ENCODE measurements around the gene PHGDH.

Gene PHGDH

DNA sequence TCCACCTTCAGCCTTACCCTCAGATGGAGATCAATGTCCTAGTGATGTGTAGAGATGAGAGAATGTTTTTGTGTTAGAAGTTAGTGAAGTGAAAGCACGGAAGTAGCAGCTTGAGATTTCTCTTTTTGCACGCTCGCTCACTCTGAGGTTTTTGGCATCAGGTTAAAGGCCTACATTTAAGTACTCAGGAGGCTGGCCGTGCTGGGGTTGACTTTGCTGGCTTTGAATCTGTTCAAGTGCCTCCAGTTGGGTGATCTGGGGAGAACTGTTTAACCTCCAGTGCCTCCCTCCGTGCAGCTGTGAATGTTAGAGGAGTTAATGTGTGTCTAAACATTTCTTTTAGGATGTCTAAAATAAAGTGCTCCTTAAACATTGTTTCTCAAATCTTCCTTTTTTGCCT lies 13.9 kb downstream of the PHGDH start:
- TF ChIP-seq, protein P1, sequence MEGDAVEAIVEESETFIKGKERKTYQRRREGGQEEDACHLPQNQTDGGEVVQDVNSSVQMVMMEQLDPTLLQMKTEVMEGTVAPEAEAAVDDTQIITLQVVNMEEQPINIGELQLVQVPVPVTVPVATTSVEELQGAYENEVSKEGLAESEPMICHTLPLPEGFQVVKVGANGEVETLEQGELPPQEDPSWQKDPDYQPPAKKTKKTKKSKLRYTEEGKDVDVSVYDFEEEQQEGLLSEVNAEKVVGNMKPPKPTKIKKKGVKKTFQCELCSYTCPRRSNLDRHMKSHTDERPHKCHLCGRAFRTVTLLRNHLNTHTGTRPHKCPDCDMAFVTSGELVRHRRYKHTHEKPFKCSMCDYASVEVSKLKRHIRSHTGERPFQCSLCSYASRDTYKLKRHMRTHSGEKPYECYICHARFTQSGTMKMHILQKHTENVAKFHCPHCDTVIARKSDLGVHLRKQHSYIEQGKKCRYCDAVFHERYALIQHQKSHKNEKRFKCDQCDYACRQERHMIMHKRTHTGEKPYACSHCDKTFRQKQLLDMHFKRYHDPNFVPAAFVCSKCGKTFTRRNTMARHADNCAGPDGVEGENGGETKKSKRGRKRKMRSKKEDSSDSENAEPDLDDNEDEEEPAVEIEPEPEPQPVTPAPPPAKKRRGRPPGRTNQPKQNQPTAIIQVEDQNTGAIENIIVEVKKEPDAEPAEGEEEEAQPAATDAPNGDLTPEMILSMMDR (IDR thresholded peaks at IDR 0.05) = no peak
- H3K9me3 ChIP-seq = no peaks in the 10 kb centered on the region
- H3K27ac ChIP-seq = no peak overlapping the region
- no peaks in the 10 kb centered on the region for H3K27me3 ChIP-seq
- H3K4me3 ChIP-seq = no peak overlapping the region
- H3K4me1 ChIP-seq = no peaks in the 10 kb centered on the region
- peaks cover 55 to 86% (median 61%) of the 10 kb centered on the region in 3 donors for H3K36me3 ChIP-seq
- no peak for DNase-seq
- intact Hi-C loops (cut with DNase I; ENCODE audit: low total_unique reads) = no loop called here

DNA sequence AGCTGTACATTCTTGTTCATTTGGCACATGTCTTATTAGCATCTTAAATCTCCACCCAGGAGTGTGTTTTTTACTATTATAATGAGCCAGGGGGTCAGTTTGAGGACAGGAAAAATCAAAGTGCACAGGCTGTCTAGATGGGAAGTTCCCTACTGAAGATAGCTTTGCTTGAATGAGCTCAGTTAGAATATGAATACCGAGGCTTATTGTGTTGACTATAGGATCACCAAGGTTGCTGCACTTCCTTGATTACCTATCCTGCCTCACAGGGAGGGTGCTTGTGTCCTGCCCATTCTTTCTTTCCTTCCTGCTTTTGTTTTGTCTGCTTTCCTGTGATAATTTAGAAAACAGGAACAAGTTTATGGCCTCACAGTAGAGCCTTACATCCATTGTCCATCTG lies 16.3 kb downstream of the PHGDH start:
- intact Hi-C loops (cut with DNase I; ENCODE audit: low total_unique reads) = no loop called here
- Histone ChIP-seq H3K27ac (no peak overlapping the region), H3K36me3 (peaks cover 49 to 89% (median 64%) of the 10 kb centered on the region in 3 donors)

DNA sequence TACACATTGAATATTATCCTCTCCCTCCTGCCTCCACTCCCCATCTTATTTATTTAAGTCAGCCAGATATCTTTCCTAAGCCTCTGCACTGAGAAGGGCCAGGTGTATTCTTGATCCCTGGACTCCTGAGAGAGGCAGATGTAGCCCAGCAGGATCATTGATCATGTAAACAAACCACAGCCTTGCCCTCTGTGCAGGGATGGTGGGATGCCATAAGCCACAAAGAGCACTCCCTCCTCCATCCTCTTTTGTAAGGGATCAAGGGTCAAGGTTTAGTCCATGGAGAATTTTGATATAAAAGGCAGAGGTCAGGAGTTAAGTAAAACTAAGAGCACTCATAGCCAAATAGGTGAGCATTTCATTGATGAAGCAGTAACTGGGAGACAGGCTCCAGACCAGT lies 17.3 kb downstream of the PHGDH start:
- no peak overlapping the region for H3K4me3 ChIP-seq
- no peaks in the 10 kb centered on the region for H3K27me3 ChIP-seq
- DNase-seq = no peak
- H3K36me3 ChIP-seq = peaks cover 41 to 78% (median 54%) of the 10 kb centered on the region in 3 donors
- H3K27ac ChIP-seq = no peak overlapping the region
- TF ChIP-seq, protein P1 (IDR thresholded peaks at IDR 0.05) = no peak
- H3K4me1 ChIP-seq = no peaks in the 10 kb centered on the region
- intact Hi-C loops (cut with DNase I; ENCODE audit: low total_unique reads) = no loop called here
- no peaks in the 10 kb centered on the region for H3K9me3 ChIP-seq

More for the DNA sequence above, 16.3 kb downstream of the PHGDH start:
- H3K9me3 ChIP-seq = no peaks in the 10 kb centered on the region
- no peaks in the 10 kb centered on the region for H3K27me3 ChIP-seq
- H3K4me3 ChIP-seq = no peak overlapping the region
- no peaks in the 10 kb centered on the region for H3K4me1 ChIP-seq
- no peak for DNase-seq
- TF ChIP-seq, protein P1 (IDR thresholded peaks at IDR 0.05) = no peak

DNA sequence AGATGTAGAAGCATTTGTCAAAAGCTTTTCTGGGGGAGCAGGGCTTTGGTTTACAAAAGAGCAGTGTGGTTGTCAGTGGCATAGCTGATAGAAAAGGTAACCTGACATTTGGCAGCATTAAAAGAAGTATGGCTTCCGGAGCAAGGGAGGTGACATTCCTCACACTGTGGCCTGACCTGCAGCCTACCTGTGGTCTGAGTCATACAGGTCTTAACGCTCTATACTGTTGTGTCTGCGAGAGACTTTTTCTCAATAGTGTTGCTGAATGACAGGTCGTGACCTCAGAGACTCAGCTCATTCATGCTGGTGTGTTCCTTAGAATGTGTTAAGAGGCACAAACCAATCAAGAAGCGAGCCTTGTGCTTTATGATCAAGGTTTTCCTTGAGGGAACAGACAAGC lies 19.3 kb downstream of the PHGDH start:
- Histone ChIP-seq H3K27me3 (no peaks in the 10 kb centered on the region), H3K4me3 (no peak overlapping the region), H3K4me1 (no peaks in the 10 kb centered on the region), H3K27ac (no peak overlapping the region), H3K36me3 (peaks cover 36 to 69% (median 51%) of the 10 kb centered on the region in 3 donors), H3K9me3 (no peaks in the 10 kb centered on the region)
- TF ChIP-seq, protein P1 (IDR thresholded peaks at IDR 0.05) = no peak
- no peak for DNase-seq
- intact Hi-C loops (cut with DNase I; ENCODE audit: low total_unique reads) = no loop called here

DNA sequence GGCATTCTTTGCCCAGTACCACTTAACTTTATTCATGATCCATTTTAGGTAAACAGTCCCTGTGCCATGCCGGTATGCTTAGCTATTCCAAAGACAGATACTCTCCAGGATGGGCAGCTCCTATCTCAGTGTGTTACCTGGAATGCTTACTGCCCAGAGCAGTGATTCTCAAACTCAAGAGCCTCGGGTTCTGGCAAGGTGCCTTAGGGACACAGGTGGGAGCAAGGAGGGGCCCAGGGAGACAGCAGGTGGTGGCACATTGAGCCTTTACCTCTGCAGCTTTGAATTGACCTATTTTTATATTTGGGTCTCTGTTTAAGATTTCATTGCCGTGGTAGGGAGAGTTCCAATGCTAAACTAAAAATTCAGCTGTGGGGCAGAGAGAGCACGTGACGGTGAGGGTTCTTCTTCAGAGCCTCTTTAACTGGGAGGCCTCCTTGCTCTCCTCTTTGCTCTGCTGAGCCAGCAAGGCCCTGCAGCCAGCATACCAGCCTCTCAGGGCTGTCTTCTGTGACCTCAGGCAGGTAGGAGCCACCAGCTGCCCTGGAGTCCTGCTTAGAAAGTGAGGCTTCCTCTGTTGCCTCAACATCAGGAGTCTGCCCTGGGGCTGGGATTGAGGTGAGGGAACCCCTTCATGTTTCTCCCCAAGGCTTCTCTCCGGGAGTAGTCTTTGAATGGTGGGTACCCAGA lies 20.2 kb downstream of the PHGDH start:
- Histone ChIP-seq H3K27ac (no peak overlapping the region), H3K36me3 (peaks cover 33 to 63% (median 52%) of the 10 kb centered on the region in 3 donors), H3K9me3 (no peaks in the 10 kb centered on the region), H3K4me1 (no peaks in the 10 kb centered on the region), H3K4me3 (no peak overlapping the region), H3K27me3 (no peaks in the 10 kb centered on the region)
- intact Hi-C loops (cut with DNase I; ENCODE audit: low total_unique reads) = no loop called here
- TF ChIP-seq, protein P1 (IDR thresholded peaks at IDR 0.05) = no peak
- DNase-seq = no peak

All from tibial artery (tissue), 4 donors.